Stomach (tissue), 9 donors: ENCODE results near the gene NCL. TPM values are rescaled to one million over a fixed set of nuclear protein-coding genes. Genes with fewer than 3 reads are reported as not detected.

Experiments
- DNase-seq, 2 donors: peaks; one replicate each; pipeline versions ENCODE4 v3.0.0 to v3.0.0-alpha.2; 2013 to 2019
- H3K27ac ChIP-seq, 5 donors: fragments of 200-600 bp in 4 of 5; sonication (generic) in 4 of 5; one replicate each; pipeline ENCODE4 v1.5.1; 2013 to 2019; ENCODE audit warnings: mild to moderate bottlenecking in 1 of 5, moderate library complexity in 1 of 5
- H3K27me3 ChIP-seq, 3 donors: fragments of 200-600 bp; sonication (generic); one replicate each; pipeline ENCODE4 v1.5.1; 2017 to 2019; ENCODE audit warnings: mixed run types in 1 of 3
- H3K36me3 ChIP-seq, 4 donors: fragments of 200-600 bp; sonication (generic); 1 replicate in 3 of 4; 2 replicates in 1 of 4; pipeline ENCODE4 v1.5.1; 2016 to 2019
- H3K4me1 ChIP-seq, 4 donors: fragments of 200-600 bp; sonication (generic); one replicate each; pipeline ENCODE4 v1.5.1; 2016 to 2019
- H3K4me3 ChIP-seq, 4 donors: fragments of 200-600 bp; sonication (generic) in 3 of 4; one replicate each; pipeline ENCODE4 v1.5.1; 2016 to 2019; ENCODE audit warnings: mild to moderate bottlenecking in 1 of 4
- H3K9me3 ChIP-seq, 4 donors: fragments of 200-600 bp; sonication (generic); one replicate each; pipeline ENCODE4 v1.5.1; 2016 to 2019
- EP300 ChIP-seq: sonication (generic); formaldehyde crosslinking; IDR thresholded peaks from one replicate; pipeline ENCODE4 v1.6.1; 2017; ENCODE audit warnings: antibody characterized with exemption
- POLR2A ChIP-seq, 4 donors: fragments of 450-650 bp; IDR thresholded peaks; one replicate each; pipeline ENCODE4 v1.6.1; 2016; ENCODE audit warnings: antibody characterized with exemption in 4 of 4, control low read depth in 2 of 4, mild to moderate bottlenecking in 1 of 4, moderate library complexity in 1 of 4
- POLR2AphosphoS5 ChIP-seq, 3 donors: sonication (generic); formaldehyde crosslinking; IDR thresholded peaks; one replicate each; pipeline ENCODE4 v1.6.1; 2016; ENCODE audit warnings: antibody characterized with exemption in 3 of 3
- WGBS, 5 donors: extraction: QIAGEN DNeasy Blood & Tissue Kit in 3 of 5; methylation state at CpG; one replicate each; pipeline versions ENCODE4 v1.1.5 to v1.1.7; 2013 to 2018; 5-methylcytosine and 5-hydroxymethylcytosine counted together
- intact Hi-C: fragments of 100-400 bp; cut with DNase I; formaldehyde crosslinking; loops from one replicate; pipeline ENCODE4 v1.15.1; 2023; ENCODE audit warnings: low total_unique reads
- polyA plus RNA-seq, 3 donors: library from polyadenylated mRNA; stranded (reverse); fragments of 200-250 nt; gene quantifications; one replicate each; pipeline ENCODE4 v1.2.3, GENCODE V29; 2013
- total RNA-seq, 5 donors: library from RNA; depleted of rRNA; stranded (reverse); fragments of >200 nt; gene quantifications; one replicate each; pipeline versions ENCODE4 v1.1.0 to v1.2.3, GENCODE V29; 2014 to 2016
- TF ChIP-seq, protein P1 (sequence below), 7 experiments: fragments of 450-650 bp in 4 of 7; fragments of 200-600 bp in 3 of 7; sonication (generic) in 3 of 7; IDR thresholded peaks; one replicate each; pipeline ENCODE4 v1.5.1; 2016 to 2019; ENCODE audit warnings: antibody characterized with exemption in 7 of 7, control low read depth in 2 of 7, mild to moderate bottlenecking in 1 of 7
- donor health status: healthy with polysubstance abuse.
- donor health status: Bipolar disorder and iron deficiency.
- donor health status: healthy.

The NCL gene
- total and polyA plus RNA-seq, 8 donors, result 72.3 to 278 (median 178) TPM

DNA sequence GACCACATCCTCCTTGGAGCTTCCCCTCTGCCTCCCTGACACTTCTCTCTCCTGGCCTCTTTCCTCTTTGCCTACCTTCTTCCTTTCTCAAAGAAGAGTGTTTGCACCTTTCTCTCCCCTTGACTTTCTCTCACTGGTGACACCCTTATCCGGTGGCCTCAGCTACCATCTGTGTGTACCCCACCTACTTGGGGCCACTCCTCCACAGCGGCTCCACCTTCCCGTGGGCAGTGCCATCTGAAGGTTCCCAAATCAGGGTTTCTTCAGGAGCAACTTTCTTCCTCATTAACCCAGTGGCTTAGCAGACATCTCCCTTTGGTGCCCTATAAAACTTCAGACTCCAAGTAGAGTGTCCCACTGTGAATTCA lies 5.3 kb upstream of the NCL start:
- H3K27me3 ChIP-seq, result no peaks in the 10 kb centered on the region
- no peak for DNase-seq
- TF ChIP-seq EP300 (no peak), POLR2A (IDR thresholded peaks at IDR 0.05) (no peak), POLR2AphosphoS5 (IDR thresholded peaks at IDR 0.05) (no peak)
- TF ChIP-seq, protein P1, sequence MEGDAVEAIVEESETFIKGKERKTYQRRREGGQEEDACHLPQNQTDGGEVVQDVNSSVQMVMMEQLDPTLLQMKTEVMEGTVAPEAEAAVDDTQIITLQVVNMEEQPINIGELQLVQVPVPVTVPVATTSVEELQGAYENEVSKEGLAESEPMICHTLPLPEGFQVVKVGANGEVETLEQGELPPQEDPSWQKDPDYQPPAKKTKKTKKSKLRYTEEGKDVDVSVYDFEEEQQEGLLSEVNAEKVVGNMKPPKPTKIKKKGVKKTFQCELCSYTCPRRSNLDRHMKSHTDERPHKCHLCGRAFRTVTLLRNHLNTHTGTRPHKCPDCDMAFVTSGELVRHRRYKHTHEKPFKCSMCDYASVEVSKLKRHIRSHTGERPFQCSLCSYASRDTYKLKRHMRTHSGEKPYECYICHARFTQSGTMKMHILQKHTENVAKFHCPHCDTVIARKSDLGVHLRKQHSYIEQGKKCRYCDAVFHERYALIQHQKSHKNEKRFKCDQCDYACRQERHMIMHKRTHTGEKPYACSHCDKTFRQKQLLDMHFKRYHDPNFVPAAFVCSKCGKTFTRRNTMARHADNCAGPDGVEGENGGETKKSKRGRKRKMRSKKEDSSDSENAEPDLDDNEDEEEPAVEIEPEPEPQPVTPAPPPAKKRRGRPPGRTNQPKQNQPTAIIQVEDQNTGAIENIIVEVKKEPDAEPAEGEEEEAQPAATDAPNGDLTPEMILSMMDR (IDR thresholded peaks at IDR 0.05), result no peak
- no peaks in the 10 kb centered on the region for H3K36me3 ChIP-seq
- H3K4me3 ChIP-seq, result no peak overlapping the region
- 55 to 62% (median 56%) methylated on average over 3 of the region's 3 CpGs for WGBS, 5 donors
- peaks cover 6 to 10% (median 8%) of the 10 kb centered on the region in 4 donors for H3K4me1 ChIP-seq
- intact Hi-C loops, result no loop called here
- H3K27ac ChIP-seq, result no peak overlapping the region
- H3K9me3 ChIP-seq, result no peaks in the 10 kb centered on the region

DNA sequence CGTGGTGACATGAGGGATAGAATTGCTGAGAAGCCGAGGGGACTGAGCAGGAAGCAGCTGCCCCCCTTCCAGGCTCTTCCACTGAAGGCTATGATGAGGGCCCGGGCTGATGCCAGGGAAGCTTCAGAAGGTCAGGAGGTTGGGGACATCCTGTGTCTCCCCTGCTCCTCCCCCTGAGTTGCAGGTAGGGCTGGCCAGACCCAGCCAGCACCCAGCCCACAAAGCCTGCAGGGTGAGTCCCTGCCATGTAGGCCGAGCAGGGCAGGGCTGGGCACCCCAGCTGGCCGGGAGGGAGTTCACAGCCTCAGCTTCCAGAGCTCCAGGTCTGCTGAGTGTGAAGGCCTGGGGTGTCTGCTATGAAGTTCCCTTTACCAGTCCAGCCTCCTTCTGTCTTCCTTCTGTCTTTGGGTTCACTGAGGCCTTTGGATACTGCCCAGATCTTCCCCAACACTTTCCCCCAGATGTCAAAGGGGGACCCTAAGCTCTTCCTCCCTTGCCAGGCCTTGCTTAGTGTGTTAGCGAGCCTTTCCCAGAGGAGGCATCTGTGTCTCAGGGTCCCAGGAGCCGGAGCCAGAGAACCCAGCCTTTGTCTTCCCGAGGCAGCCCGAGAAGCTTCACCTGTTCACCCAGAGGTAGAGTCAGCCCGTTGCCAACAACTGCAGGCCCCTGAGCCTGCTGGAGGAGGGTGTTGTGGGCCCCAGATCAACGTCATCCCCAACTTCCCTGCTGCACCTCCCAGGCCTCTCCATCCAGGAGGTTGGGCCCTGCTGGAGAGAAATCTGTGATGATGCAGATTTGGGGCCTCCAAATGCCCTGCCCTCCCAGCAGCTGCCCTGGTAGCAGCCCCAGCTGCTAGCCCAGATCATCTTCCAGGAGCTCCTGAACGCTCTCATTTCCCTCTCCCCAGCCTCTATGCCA lies 3.6 kb upstream of the NCL start:
- H3K36me3 ChIP-seq, result peaks cover 0 to 3% (median 2%) of the 10 kb centered on the region in 4 donors
- DNase-seq, result no peak
- TF ChIP-seq EP300 (no peak), POLR2A (IDR thresholded peaks at IDR 0.05) (no peak), POLR2AphosphoS5 (IDR thresholded peaks at IDR 0.05) (no peak)
- TF ChIP-seq, protein P1 (IDR thresholded peaks at IDR 0.05), result no peak
- WGBS, 5 donors, result 81 to 90% (median 84%) methylated on average over 12 of the region's 12 CpGs
- no peaks in the 10 kb centered on the region for H3K27me3 ChIP-seq
- H3K4me1 ChIP-seq, result peaks cover 12 to 18% (median 16%) of the 10 kb centered on the region in 4 donors
- no peak overlapping the region for H3K4me3 ChIP-seq
- intact Hi-C loops, result no loop called here
- no peak overlapping the region for H3K27ac ChIP-seq
- H3K9me3 ChIP-seq, result no peaks in the 10 kb centered on the region

DNA sequence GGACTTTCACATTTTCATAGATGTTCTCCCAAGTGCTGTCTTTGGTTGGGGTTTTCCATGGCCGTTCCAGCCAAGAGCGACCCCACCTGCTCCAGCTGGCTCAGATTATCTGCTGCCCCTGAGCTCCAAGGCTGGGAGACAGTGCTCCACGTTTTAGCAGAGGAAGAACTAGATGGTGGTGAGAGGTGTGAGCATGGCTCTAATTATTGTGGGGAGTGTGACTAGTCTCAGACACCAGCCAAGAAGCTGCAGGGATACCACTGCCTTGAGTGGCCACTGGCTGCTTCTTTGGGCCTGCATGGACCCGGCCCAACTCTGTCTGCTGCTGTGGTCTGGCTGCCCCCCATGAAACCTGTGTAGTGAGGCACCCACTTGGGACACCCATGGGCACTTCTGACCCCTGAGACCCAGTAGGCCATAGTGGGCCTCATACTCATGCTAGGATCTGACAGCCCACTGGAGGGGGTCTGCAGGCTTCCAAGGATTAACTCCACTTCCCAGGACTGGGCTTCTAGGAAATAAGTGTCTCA lies 2.8 kb upstream of the NCL start:
- no peaks in the 10 kb centered on the region for H3K9me3 ChIP-seq
- H3K27me3 ChIP-seq, result no peaks in the 10 kb centered on the region
- H3K4me3 ChIP-seq, result no peak overlapping the region
- 92 to 95% (median 93%) methylated on average over 4 of the region's 4 CpGs for WGBS, 5 donors
- TF ChIP-seq, protein P1 (IDR thresholded peaks at IDR 0.05), result no peak
- no peak overlapping the region for H3K27ac ChIP-seq
- intact Hi-C loops, result no loop called here
- H3K36me3 ChIP-seq, result peaks cover 7 to 11% (median 10%) of the 10 kb centered on the region in 4 donors
- H3K4me1 ChIP-seq, result peaks cover 20 to 26% (median 24%) of the 10 kb centered on the region in 4 donors
- DNase-seq, result no peak

DNA sequence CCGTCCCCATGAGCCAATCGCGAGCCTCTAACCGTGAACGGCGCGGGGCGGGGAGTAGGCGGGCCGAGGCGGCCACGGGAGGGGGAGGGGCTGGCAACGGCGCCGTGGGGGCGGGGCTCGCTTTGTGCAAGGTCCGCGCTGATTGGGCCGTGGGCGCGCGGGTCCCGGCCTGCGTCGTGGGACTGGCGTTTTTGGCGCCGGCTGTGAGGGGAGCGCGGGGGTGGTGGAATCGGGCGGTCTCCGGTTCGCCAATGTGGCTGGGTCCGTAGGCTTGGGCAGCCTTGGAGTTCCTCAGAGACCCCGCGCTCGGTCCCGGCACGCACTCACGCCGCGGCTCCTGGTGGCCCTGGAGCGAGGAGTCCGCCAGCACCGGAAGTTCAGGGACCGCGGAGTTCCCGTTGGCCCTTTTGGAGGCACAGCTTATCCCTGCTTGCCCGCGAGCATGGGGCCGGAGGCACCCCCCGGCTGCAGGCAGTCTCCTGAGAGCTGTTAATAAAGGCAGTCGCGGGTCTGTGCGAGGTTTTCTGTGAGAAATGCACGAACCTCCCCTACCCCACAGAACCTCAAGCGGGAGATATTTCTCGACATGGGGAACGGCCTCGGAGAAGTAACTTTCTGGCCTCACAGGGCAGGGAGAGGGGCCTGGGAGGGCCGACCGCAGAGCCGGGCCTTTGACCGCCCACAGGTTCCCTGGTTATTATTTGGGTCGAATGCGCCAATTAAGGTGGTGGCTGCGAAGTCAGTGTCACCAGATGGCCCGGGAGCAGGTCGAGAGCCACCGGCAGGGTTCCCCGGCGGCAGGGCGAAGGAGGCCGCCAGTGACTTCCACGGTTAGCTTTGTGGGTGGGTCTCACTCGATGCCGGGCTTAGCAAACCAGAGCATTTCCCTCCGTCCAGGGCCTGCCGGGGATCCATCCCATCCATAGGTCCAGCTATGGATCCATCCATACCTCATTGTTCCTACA lies 574 bp upstream of the NCL start:
- Histone ChIP-seq H3K36me3 (peaks cover 30 to 34% (median 32%) of the 10 kb centered on the region in 4 donors), H3K27ac (peak overlapping the region; percentile 94 to 99 (median 98)), H3K4me3 (peak overlapping the region; percentile 81 to 89 (median 84)), H3K27me3 (no peaks in the 10 kb centered on the region), H3K4me1 (peaks cover 26 to 48% (median 38%) of the 10 kb centered on the region in 4 donors), H3K9me3 (no peaks in the 10 kb centered on the region)
- TF ChIP-seq POLR2A (IDR thresholded peaks at IDR 0.05) (peak in 1 of 4 donors; percentile 38), EP300 (no peak)
- WGBS, 5 donors, result 0 to 2% (median 1%) methylated on average over 25 to 81 of the region's 81 CpGs
- peak; percentile 99 to 100 for DNase-seq
- intact Hi-C loops, result no loop called here
